Measurements from ENCODE around the gene PANK4. TPM values are rescaled to one million over a fixed set of nuclear protein-coding genes. Genes with fewer than 3 reads are reported as not detected.
A peak's percentile ranks its signal among the peaks of the same experiment; 100 is the strongest.

Gene PANK4
- total and polyA plus RNA-seq, 10 of the 15 experiments (the other 5 are each of a cell fraction or from before 2014, with no cell fraction given), result 0.35 to 38.0 (median 18.6) TPM

DNA sequence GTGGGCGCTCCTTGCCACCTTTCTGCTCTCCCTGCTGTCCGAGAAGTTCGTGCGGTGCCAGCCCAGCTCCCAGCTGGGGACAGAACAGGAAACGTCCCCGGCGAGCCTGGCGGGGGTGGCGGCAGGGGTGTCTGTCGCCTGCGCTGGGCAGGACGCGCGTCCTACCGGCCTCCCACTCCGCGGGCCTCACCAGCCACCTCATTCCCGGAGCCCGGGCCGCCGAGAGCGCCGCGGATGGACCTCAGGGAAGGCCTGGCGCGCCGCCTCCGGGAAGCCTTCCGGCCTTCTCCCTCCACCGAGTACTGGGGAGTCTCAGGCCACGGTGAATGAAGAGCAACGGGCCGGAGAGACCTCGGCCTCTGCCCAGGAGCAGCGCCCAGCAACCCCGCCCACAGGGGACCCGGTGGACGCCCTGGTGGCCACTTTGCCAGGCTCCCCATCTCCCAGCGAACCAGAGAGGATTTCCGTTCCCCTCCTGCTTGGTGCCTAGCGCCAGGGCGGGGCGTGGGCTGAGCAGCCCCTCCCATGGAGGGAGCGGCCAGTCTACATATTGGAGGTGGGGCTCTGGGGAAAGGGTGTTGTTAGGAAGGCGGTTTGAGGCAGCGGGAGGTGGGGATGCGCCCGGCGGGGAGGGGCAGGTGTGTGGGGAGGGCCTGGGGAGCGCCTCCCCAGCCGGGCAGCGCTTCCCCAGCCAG lies 20.3 kb upstream of the PANK4 start:
- TSS peak; percentile 73 for BruUV-seq (replicated peaks)
- Histone ChIP-seq H3K4me1 (ENCODE audit: control insufficient read depth, insufficient read depth, low read length) (peaks cover 28% of the 10 kb centered on the region), H3K9ac (ENCODE audit: control insufficient read depth, insufficient read depth, low read length) (peak overlapping the region; percentile 85), H3K79me2 (ENCODE audit: control insufficient read depth, insufficient read depth, low read length) (peaks cover 5% of the 10 kb centered on the region), H3K36me3 (ENCODE audit: control insufficient read depth in 2 of 2, insufficient read depth in 2 of 2, low read length in 1 of 2) (no peaks in the 10 kb centered on the region), H3K9me3 (replicated peaks; ENCODE audit: control insufficient read depth, insufficient read depth, low read length) (no peaks in the 10 kb centered on the region), H4K20me1 (ENCODE audit: control insufficient read depth, insufficient read depth) (no peaks in the 10 kb centered on the region), H2AFZ (ENCODE audit: control insufficient read depth, low read depth, low read length) (no peak overlapping the region), H3K4me2 (ENCODE audit: control insufficient read depth, insufficient read depth) (peak overlapping the region; percentile 99), H3K27ac (ENCODE audit: control insufficient read depth, insufficient read depth) (peak overlapping the region; percentile 96), H3K27me3 (replicated peaks in 1 of 2; ENCODE audit: control insufficient read depth in 2 of 2, insufficient read depth in 2 of 2, low read length in 1 of 2) (no peaks in the 10 kb centered on the region), H3K4me3 (peak overlapping the region; percentile 82)
- DNase-seq (ENCODE audit: low read depth, low spot score) (peak; percentile 82), FAIRE-seq (peak; percentile 88), ATAC-seq (peak; percentile 66)
- ChIA-PET POLR2A (interaction anchor here (0.6 to 4.9 kb wide), 15 partner anchors 9 to 159 kb away, joined by 3 to 62 read pairs (median 11); partner anchors contain the start of genes MORN1, PANK4, PEX10 and PRXL2B), SMC1A (ENCODE audit: uncharacterized antibody, unreplicated experiment) (interaction anchor here (0.8 to 3.1 kb wide), 11 partner anchors 10 to 134 kb away, joined by 3 to 30 read pairs (median 7); partner anchors contain the start of genes PANK4, PEX10, PRXL2B and TNFRSF14), RAD21 (ENCODE audit: unreplicated experiment) (interaction anchor here (0.9 to 7.1 kb wide), 12 partner anchors 10 to 352 kb away, joined by 3 to 86 read pairs (median 9); partner anchors contain the start of genes FAAP20, PANK4, PRXL2B and TNFRSF14), CTCF (interaction anchor here (0.9 to 4.9 kb wide), 11 partner anchors 9 to 351 kb away, joined by 3 to 37 read pairs (median 8); partner anchors contain the start of genes FAAP20, MORN1, PANK4 and PEX10)
- WGBS (ENCODE audit: insufficient coverage, insufficient replicate concordance, low lambda C conversion rate, missing lambda C conversion rate), result under 1% methylated on average over 44 of the region's 52 CpGs
- intact Hi-C loops (cut with micrococcal nuclease; ENCODE audit: unreplicated experiment) (loop anchor here (10.0 kb wide), 1 partner anchor 242 kb away; no protein-coding TSS in a partner anchor), in situ Hi-C loops (cut with MboI) (loop anchor here (5.0 kb wide), 2 partner anchors 36 to 134 kb away; partner anchors contain the start of gene PEX10)
- TF ChIP-seq ZNF217 (IDR thresholded peaks at IDR 0.05) (peak; percentile 71; the same call in 1 of the 2 replicates), IKZF2 (IDR thresholded peaks at IDR 0.05) (peak; percentile 24 to 60; a peak in 1 of 4 replicates), IKZF1 (conservative IDR thresholded peaks at IDR 0.05) (peak; percentile 84), LARP7 (IDR thresholded peaks at IDR 0.05) (peak; percentile 62), GATAD2B (conservative IDR thresholded peaks at IDR 0.05; ENCODE audit: low read depth) (peak; percentile 74), EP300 (IDR thresholded peaks at IDR 0.05; ENCODE audit: borderline replicate concordance in 1 of 2, control insufficient read depth in 1 of 2, low read depth in 2 of 2, low read length in 2 of 2) (no peak), NKRF (conservative IDR thresholded peaks at IDR 0.05) (peak; percentile 49; the same call in 1 of the 2 replicates), HDGF (IDR thresholded peaks at IDR 0.05) (peak; percentile 94), SRF (IDR thresholded peaks at IDR 0.05; ENCODE audit: low read depth in 2 of 2, low read length in 2 of 2) (no peak), SP1 (IDR thresholded peaks at IDR 0.05; ENCODE audit: low read depth, low read length) (peak; percentile 21), POLR2A (IDR thresholded peaks at IDR 0.05; ENCODE audit: low read depth, low read length) (peak; percentile 3; the same call in 1 of the 2 replicates), NFXL1 (IDR thresholded peaks at IDR 0.05; ENCODE audit: borderline replicate concordance) (no peak), DPF2 (IDR thresholded peaks at IDR 0.05) (peak; percentile 70), CREB1 (IDR thresholded peaks at IDR 0.05; ENCODE audit: low read depth) (no peak), NBN (IDR thresholded peaks at IDR 0.05) (peak; percentile 41; the same call in 1 of the 2 replicates), SMAD1 (IDR thresholded peaks at IDR 0.05; ENCODE audit: low read depth, partially characterized antibody) (no peak), PML (IDR thresholded peaks at IDR 0.05; ENCODE audit: low read length) (peak; percentile 84; the same call in 1 of the 2 replicates), SMARCA5 (IDR thresholded peaks at IDR 0.05) (peak; percentile 90)
- TF ChIP-seq, protein P1, sequence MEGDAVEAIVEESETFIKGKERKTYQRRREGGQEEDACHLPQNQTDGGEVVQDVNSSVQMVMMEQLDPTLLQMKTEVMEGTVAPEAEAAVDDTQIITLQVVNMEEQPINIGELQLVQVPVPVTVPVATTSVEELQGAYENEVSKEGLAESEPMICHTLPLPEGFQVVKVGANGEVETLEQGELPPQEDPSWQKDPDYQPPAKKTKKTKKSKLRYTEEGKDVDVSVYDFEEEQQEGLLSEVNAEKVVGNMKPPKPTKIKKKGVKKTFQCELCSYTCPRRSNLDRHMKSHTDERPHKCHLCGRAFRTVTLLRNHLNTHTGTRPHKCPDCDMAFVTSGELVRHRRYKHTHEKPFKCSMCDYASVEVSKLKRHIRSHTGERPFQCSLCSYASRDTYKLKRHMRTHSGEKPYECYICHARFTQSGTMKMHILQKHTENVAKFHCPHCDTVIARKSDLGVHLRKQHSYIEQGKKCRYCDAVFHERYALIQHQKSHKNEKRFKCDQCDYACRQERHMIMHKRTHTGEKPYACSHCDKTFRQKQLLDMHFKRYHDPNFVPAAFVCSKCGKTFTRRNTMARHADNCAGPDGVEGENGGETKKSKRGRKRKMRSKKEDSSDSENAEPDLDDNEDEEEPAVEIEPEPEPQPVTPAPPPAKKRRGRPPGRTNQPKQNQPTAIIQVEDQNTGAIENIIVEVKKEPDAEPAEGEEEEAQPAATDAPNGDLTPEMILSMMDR (IDR thresholded peaks at IDR 0.05 in 2 of 3, conservative IDR thresholded peaks at IDR 0.05 in 1 of 3; ENCODE audit: control insufficient read depth in 2 of 3, extremely low read depth in 1 of 3, insufficient read depth in 1 of 3, low read depth in 3 of 3, low read length in 3 of 3), result 0 out of 6 replicates have a peak, but pooled peaks of 1 of the 3 experiments have one; percentile 2

Measured in GM12878 (cell line).